Smooth muscle cell (in vitro differentiated cells): ENCODE data around the gene GGTA1. TPM values are rescaled to one million over a fixed set of nuclear protein-coding genes. Genes with fewer than 3 reads are reported as not detected.

Experiments
- DNase-seq: peaks from one replicate; lab custom pipeline; 2025; ENCODE audit not compliant: unreplicated experiment; lab: John Stamatoyannopoulos, UW
- H2AFZ ChIP-seq: fragments of 200-600 bp; sonication (generic); 2 replicates; pipeline ENCODE4 v1.6.0; 2016; ENCODE audit warnings: antibody characterized with exemption, low read depth, mild to moderate bottlenecking
- H3F3A ChIP-seq: fragments of 200-600 bp; sonication (generic); 2 replicates; pipeline ENCODE4 v1.6.0; 2017; ENCODE audit warnings: antibody characterized with exemption, low read depth
- H3K27ac ChIP-seq: fragments of 200-600 bp; sonication (generic); 2 replicates; pipeline ENCODE4 v1.5.1; 2016; ENCODE audit warnings: low read depth, mild to moderate bottlenecking
- H3K27me3 ChIP-seq: fragments of 200-600 bp; sonication (generic); 2 replicates; pipeline ENCODE4 v1.6.1; 2016; ENCODE audit warnings: low read depth, mild to moderate bottlenecking
- H3K36me3 ChIP-seq: fragments of 200-600 bp; sonication (generic); 2 replicates; pipeline ENCODE4 v1.5.1; 2016; ENCODE audit warnings: low read depth
- H3K4me1 ChIP-seq: fragments of 200-600 bp; sonication (generic); 2 replicates; pipeline ENCODE4 v1.5.1; 2016; ENCODE audit warnings: low read depth
- H3K4me2 ChIP-seq: fragments of 200-600 bp; sonication (generic); 2 replicates; pipeline ENCODE4 v1.6.0; 2016; ENCODE audit warnings: mild to moderate bottlenecking
- H3K4me3 ChIP-seq: fragments of 200-600 bp; sonication (generic); 2 replicates; pipeline ENCODE4 v1.5.1; 2016; ENCODE audit warnings: mild to moderate bottlenecking
- H3K79me2 ChIP-seq: fragments of 200-600 bp; sonication (generic); 2 replicates; pipeline ENCODE4 v1.6.0; 2016; ENCODE audit warnings: low read depth, mild to moderate bottlenecking
- H3K9ac ChIP-seq: fragments of 200-600 bp; sonication (generic); 2 replicates; pipeline ENCODE4 v1.6.0; 2016; ENCODE audit warnings: low read depth
- H3K9me3 ChIP-seq: fragments of 200-600 bp; sonication (generic); replicated peaks from 2 replicates; pipeline ENCODE4 v1.5.1; 2016; ENCODE audit warnings: low read depth
- H4K20me1 ChIP-seq: fragments of 200-600 bp; sonication (generic); 2 replicates; pipeline ENCODE4 v1.6.0; 2016; ENCODE audit warnings: low read depth
- WGBS: methylation state at CpG from one replicate; pipeline ENCODE4 v1.1.7; 2016; ENCODE audit warnings: low lambda C conversion rate; 5-methylcytosine and 5-hydroxymethylcytosine counted together
- polyA plus RNA-seq: library from polyadenylated mRNA; unstranded; fragments of >200 nt; fragmentation: Nextera tagmentation; extraction: Ambion mirVana; gene quantifications from 2 replicates; pipeline ENCODE4 v1.2.1, GENCODE V29; 2016
- total RNA-seq: library from RNA; depleted of rRNA; stranded (reverse); fragments of >200 nt; gene quantifications from 2 replicates; pipeline ENCODE4 v1.2.3, GENCODE V29; 2014
- TF ChIP-seq, protein P1 (sequence below): fragments of 200-600 bp; sonication (generic); IDR thresholded peaks from 2 replicates; pipeline ENCODE4 v1.5.1; 2017; ENCODE audit warnings: borderline replicate concordance, mild to moderate bottlenecking, antibody characterized with exemption; ENCODE audit not compliant: insufficient read depth, poor library complexity, severe bottlenecking

Gene GGTA1
- total and polyA plus RNA-seq, 2 experiments from 2014 or later, result 0.22 to 0.38 TPM

DNA sequence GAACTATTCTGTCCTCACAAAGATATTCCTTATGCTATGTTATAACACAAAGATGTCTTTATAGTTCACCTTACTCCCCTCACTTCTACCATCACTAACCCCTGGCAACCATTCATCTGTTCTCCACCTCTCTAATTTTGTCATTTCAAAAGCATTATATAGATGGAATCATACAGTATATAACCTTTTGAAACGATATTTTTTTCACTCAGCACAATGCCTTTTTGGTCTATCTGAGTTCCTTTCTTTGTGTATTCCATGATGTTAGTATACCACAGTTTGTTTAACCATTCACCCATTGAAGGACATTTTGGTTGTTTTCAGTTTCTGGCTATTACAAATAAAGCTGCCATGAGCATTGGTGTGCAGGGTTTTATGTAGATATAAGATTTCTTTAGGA is 93.7 kb downstream of the GGTA1 start:
- no peaks in the 10 kb centered on the region for H3K36me3 ChIP-seq
- no peak overlapping the region for H3K9ac ChIP-seq
- H3K4me3 ChIP-seq, result no peak overlapping the region
- no peaks in the 10 kb centered on the region for H3K9me3 ChIP-seq
- H3K27ac ChIP-seq, result no peak overlapping the region
- no peaks in the 10 kb centered on the region for H3K4me1 ChIP-seq
- peaks cover 19% of the 10 kb centered on the region for H3K27me3 ChIP-seq
- no peaks in the 10 kb centered on the region for H3F3A ChIP-seq
- no peak for DNase-seq
- no peaks in the 10 kb centered on the region for H4K20me1 ChIP-seq
- no peak overlapping the region for H2AFZ ChIP-seq
- no peak overlapping the region for H3K4me2 ChIP-seq
- WGBS, result 88% methylated on average over 1 of the region's 1 CpG
- H3K79me2 ChIP-seq, result no peaks in the 10 kb centered on the region
- TF ChIP-seq, protein P1, sequence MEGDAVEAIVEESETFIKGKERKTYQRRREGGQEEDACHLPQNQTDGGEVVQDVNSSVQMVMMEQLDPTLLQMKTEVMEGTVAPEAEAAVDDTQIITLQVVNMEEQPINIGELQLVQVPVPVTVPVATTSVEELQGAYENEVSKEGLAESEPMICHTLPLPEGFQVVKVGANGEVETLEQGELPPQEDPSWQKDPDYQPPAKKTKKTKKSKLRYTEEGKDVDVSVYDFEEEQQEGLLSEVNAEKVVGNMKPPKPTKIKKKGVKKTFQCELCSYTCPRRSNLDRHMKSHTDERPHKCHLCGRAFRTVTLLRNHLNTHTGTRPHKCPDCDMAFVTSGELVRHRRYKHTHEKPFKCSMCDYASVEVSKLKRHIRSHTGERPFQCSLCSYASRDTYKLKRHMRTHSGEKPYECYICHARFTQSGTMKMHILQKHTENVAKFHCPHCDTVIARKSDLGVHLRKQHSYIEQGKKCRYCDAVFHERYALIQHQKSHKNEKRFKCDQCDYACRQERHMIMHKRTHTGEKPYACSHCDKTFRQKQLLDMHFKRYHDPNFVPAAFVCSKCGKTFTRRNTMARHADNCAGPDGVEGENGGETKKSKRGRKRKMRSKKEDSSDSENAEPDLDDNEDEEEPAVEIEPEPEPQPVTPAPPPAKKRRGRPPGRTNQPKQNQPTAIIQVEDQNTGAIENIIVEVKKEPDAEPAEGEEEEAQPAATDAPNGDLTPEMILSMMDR, result no peak

Other genes starting within 250 kb of the GGTA1 start
- gene GSN, start 231.7 kb downstream of the GGTA1 start, total RNA-seq, result 337 and 430 TPM in 2 replicates
- gene GSN, start 231.7 kb downstream of the GGTA1 start, polyA plus RNA-seq, result 529 and 685 TPM in 2 replicates
- gene STOM, start 129.6 kb downstream of the GGTA1 start, total RNA-seq, result 171 and 187 TPM in 2 replicates
- gene STOM, start 129.6 kb downstream of the GGTA1 start, polyA plus RNA-seq, result 105 and 136 TPM in 2 replicates
- gene DAB2IP, start 151.8 kb upstream of the GGTA1 start, total RNA-seq, result 15.5 and 21.6 TPM in 2 replicates
- gene DAB2IP, start 151.8 kb upstream of the GGTA1 start, polyA plus RNA-seq, result 10.4 and 14.0 TPM in 2 replicates